Psoas muscle (tissue), 8 donors: ENCODE measurements around the gene SDC1. TPM values are rescaled to one million over a fixed set of nuclear protein-coding genes. Genes with fewer than 3 reads are reported as not detected.

Experiments
- ATAC-seq, 4 donors: fragments of 200-7000 bp; cut with Tn5 transposase; one replicate each; pipeline ENCODE4 v1.9.1; 2020; ENCODE audit warnings: moderate library complexity in 3 of 4, mild to moderate bottlenecking in 2 of 4
- DNase-seq, 2 donors: peaks; one replicate each; pipeline ENCODE4 v3.0.0-alpha.2; 2020
- H3K27ac ChIP-seq: fragments of 200-600 bp; one replicate; pipeline ENCODE4 v1.8.0; 2022
- H3K27me3 ChIP-seq, 3 donors: fragments of 200-600 bp in 1 of 3; one replicate each; pipeline versions ENCODE4 v1.6.1 to v1.8.0; 2013 to 2022; ENCODE audit warnings: low read length in 2 of 3, mild to moderate bottlenecking in 2 of 3, moderate library complexity in 1 of 3; ENCODE audit not compliant: insufficient read depth in 3 of 3
- H3K36me3 ChIP-seq, 2 donors: fragments of 200-600 bp in 1 of 2; one replicate each; pipeline versions ENCODE4 v1.6.1 to v1.8.0; 2013 to 2022; ENCODE audit warnings: low read depth in 1 of 2, mild to moderate bottlenecking in 1 of 2, moderate library complexity in 1 of 2; ENCODE audit not compliant: insufficient read depth in 1 of 2
- H3K4me1 ChIP-seq: fragments of 200-600 bp; one replicate; pipeline ENCODE4 v1.8.0; 2022
- H3K4me3 ChIP-seq: fragments of 200-600 bp; one replicate; pipeline ENCODE4 v1.8.0; 2022; ENCODE audit warnings: mild to moderate bottlenecking
- H3K9me3 ChIP-seq: fragments of 200-600 bp; one replicate; pipeline ENCODE4 v1.8.0; 2022
- WGBS, 3 donors: extraction: QIAGEN DNeasy Blood & Tissue Kit; methylation state at CpG; one replicate each; pipeline versions ENCODE4 v1.1.6 to v1.1.7; 2013; 5-methylcytosine and 5-hydroxymethylcytosine counted together
- intact Hi-C, 2 donors: fragments of 100-400 bp; cut with DNase I; formaldehyde crosslinking; loops; one replicate each; pipeline versions ENCODE4 v1.11.0 to v1.14.2; 2022
- polyA plus RNA-seq, 3 donors: library from polyadenylated mRNA; stranded (reverse); fragments of 200-250 nt; gene quantifications; one replicate each; pipeline ENCODE4 v1.2.3, GENCODE V29; 2013
- total RNA-seq, 4 donors: library from RNA; stranded (reverse); fragmentation: NEBNext Ultra II Directional in 2 of 4; extraction: Animal tissue kit (Norgen Biotek cat#: 25700) in 2 of 4; gene quantifications; one replicate each; pipeline versions ENCODE4 v1.2.1 to v1.2.4, GENCODE V29; 2021 to 2023
- TF ChIP-seq, protein P1 (sequence below): fragments of 200-600 bp; IDR thresholded peaks from one replicate; pipeline ENCODE4 v1.8.0; 2022; ENCODE audit warnings: antibody characterized with exemption
- donor health status: healthy with polysubstance abuse.
- donor health status: DM: no; HTN: no; CAD: no; lungs with moderate emphysema.
- donor health status: Bipolar disorder and iron deficiency.
- donor health status: healthy.
- donor health status: DM: yes; HTN: yes; CAD: no.
- donor health status: DM: no; HTN: no; CAD: no.
- donor health status: DM: no; HTN: no; CAD: no.
- donor health status: DM: yes; HTN: yes; CAD: no.

SDC1 gene
- total and polyA plus RNA-seq, 7 donors, result 0.07 to 0.38 (median 0.11) TPM; not detected in 1

DNA sequence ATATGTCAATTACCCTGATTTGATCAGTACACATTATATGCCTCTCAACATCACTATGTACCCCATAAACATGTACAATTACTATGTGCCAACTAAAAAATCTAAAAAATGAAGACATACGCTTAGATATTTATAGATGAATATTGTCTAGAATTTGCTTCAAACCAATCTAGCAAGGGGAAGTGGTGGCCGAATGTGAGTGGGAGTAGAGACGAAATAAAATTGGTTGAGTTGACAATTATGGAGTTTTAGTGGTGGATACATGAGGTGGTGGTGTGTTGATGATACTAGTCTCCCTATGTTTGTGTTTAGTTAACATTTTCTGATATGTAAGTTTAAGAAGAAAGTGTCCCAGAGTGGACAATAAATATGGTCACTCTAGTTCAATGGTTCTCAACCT is 49.0 kb downstream of the SDC1 start:
- intact Hi-C loops, result no loop called here
- ATAC-seq (no peak), DNase-seq (no peak)
- no peaks in the 10 kb centered on the region for H3K4me1 ChIP-seq
- no peaks in the 10 kb centered on the region for H3K27me3 ChIP-seq
- H3K9me3 ChIP-seq, result no peaks in the 10 kb centered on the region
- H3K4me3 ChIP-seq, result no peak overlapping the region
- 89 to 97% (median 94%) methylated on average over 3 of the region's 3 CpGs for WGBS, 3 donors
- TF ChIP-seq, protein P1, sequence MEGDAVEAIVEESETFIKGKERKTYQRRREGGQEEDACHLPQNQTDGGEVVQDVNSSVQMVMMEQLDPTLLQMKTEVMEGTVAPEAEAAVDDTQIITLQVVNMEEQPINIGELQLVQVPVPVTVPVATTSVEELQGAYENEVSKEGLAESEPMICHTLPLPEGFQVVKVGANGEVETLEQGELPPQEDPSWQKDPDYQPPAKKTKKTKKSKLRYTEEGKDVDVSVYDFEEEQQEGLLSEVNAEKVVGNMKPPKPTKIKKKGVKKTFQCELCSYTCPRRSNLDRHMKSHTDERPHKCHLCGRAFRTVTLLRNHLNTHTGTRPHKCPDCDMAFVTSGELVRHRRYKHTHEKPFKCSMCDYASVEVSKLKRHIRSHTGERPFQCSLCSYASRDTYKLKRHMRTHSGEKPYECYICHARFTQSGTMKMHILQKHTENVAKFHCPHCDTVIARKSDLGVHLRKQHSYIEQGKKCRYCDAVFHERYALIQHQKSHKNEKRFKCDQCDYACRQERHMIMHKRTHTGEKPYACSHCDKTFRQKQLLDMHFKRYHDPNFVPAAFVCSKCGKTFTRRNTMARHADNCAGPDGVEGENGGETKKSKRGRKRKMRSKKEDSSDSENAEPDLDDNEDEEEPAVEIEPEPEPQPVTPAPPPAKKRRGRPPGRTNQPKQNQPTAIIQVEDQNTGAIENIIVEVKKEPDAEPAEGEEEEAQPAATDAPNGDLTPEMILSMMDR, result no peak
- H3K36me3 ChIP-seq, result no peaks in the 10 kb centered on the region
- H3K27ac ChIP-seq, result no peak overlapping the region

DNA sequence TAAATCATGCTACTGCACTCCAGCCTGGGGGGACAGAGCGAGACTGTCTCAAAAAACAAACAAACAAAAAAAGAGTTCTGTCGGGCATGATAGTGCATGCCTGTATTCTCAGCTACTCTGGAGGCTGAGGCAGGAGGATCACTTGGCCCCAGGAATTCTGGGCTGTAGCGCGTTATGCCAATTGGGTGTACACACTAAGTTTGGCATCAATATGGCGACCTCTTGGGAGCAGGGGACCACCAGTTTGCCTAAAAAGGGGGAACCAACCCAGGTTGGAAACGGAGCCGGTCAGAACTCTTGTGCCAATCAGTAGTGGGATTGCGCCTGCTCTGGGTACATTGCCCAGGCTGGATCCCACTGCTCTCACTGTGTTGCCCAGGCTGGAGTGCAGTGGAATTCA is 49.7 kb downstream of the SDC1 start:
- DNase-seq (no peak), ATAC-seq (no peak)
- Histone ChIP-seq H3K9me3 (no peaks in the 10 kb centered on the region), H3K36me3 (no peaks in the 10 kb centered on the region), H3K27me3 (no peaks in the 10 kb centered on the region), H3K4me3 (no peak overlapping the region), H3K27ac (no peak overlapping the region), H3K4me1 (no peaks in the 10 kb centered on the region)
- intact Hi-C loops, result no loop called here
- TF ChIP-seq, protein P1, result no peak
- WGBS, 3 donors, result 89 to 93% (median 92%) methylated on average over 8 of the region's 8 CpGs

DNA sequence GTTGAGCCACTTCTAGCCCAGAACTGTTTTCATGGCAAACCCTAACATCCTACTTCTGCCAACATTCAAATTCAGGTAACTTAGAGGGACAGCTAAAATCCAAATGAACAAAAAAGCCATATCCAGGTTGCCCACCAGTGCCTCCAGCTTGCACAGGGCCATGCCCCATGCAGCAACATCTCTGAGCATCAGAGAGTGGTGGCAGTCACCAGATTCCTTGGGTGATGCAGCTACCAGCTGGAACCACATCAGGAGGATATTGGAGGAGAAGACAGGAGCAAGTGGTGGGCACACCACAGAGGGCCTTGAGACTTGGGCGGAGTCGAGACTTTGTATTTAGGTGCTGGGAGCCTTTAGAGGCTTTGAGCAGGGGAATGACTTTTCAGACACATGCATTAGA is 50.5 kb downstream of the SDC1 start:
- no peak overlapping the region for H3K27ac ChIP-seq
- WGBS, 3 donors, result 92 to 97% (median 96%) methylated on average over 2 of the region's 2 CpGs
- H3K4me1 ChIP-seq, result no peaks in the 10 kb centered on the region
- H3K27me3 ChIP-seq, result no peaks in the 10 kb centered on the region
- H3K36me3 ChIP-seq, result no peaks in the 10 kb centered on the region
- intact Hi-C loops, result no loop called here
- TF ChIP-seq, protein P1, result no peak
- H3K9me3 ChIP-seq, result no peaks in the 10 kb centered on the region
- no peak for DNase-seq
- ATAC-seq, result no peak
- H3K4me3 ChIP-seq, result no peak overlapping the region

DNA sequence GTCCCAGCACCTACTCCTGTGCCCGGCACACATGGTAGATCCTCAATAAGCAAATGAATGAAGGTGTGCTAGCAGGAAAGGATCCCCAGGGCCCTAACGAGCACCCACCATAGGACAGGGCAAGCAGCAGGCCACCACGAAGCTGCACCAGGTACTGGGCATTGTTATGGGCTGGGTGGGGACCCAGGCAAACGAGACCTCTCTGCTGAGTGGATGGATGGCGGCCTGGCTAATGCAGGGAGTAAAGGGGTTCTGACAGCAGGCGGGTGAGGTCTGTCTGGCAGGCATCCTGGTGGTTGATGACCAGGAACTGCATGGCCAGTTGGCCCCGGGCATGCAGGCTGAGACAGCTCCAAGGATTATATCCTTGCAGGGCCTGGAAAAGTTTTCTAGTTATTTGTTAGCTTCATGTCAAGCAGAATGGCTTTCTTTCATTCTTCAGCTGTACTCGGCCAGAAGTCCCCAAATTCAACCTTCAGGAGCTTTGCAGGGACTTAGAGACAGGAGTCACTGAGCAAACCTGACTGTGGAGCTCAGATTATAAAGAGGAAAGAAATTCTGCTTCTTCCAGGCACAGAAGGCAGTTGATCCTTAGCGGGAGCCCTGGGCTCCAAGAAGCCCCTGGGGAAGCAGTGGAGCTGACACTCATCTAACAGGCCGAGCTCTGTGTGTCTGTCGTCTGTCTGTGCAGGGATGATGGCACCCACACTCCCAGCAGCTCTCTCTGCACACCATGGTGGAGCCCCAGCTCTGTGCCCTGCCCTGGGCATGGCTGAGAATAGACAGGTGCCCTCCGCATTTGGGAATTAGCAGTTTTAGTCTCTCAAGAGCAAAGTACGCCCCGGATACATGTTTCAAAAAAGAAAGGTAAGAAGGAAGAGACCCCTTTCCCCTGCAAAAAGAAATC is 51.2 kb downstream of the SDC1 start:
- ATAC-seq (no peak), DNase-seq (no peak)
- TF ChIP-seq, protein P1, result no peak
- Histone ChIP-seq H3K27ac (no peak overlapping the region), H3K36me3 (no peaks in the 10 kb centered on the region), H3K9me3 (no peaks in the 10 kb centered on the region), H3K4me3 (no peak overlapping the region), H3K27me3 (no peaks in the 10 kb centered on the region), H3K4me1 (no peaks in the 10 kb centered on the region)
- intact Hi-C loops, result no loop called here
- WGBS, 3 donors, result 81 to 83% (median 82%) methylated on average over 14 of the region's 14 CpGs
